Loucy (cell line): Measurements from ENCODE around the gene S100A9.

Source experiments
- EZH2phosphoT487 ChIP-seq: fragments of 200-600 bp; IDR thresholded peaks from 2 replicates; pipeline ENCODE4 v1.6.1; 2018; ENCODE audit warnings: antibody characterized with exemption, mild to moderate bottlenecking, moderate library complexity, borderline replicate concordance
- TF ChIP-seq, protein P1 (sequence below): fragments of 200-600 bp; sonication (generic); conservative IDR thresholded peaks from 2 replicates; pipeline ENCODE4 v1.5.1; 2014; ENCODE audit warnings: mild to moderate bottlenecking, antibody characterized with exemption, low read length

DNA sequence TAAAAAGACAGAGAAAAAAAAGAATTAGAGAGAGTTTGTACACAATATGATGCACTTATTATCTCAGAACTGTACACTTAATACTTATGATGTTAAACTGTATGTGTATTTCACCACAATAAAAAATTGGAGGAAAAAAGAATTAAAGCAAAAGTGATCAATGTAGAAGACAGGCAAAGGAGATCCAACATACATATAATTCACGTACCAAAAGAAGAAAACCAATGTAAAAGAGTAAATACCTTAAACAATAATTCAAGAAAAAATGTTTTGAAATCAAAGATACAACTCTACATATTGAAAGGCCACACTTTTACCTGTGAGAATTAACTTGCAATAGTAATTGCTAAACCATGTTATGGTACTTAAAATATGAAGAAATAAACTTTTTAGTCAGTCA lies 35.1 kb upstream of the S100A9 start:
- TF ChIP-seq, protein P1, sequence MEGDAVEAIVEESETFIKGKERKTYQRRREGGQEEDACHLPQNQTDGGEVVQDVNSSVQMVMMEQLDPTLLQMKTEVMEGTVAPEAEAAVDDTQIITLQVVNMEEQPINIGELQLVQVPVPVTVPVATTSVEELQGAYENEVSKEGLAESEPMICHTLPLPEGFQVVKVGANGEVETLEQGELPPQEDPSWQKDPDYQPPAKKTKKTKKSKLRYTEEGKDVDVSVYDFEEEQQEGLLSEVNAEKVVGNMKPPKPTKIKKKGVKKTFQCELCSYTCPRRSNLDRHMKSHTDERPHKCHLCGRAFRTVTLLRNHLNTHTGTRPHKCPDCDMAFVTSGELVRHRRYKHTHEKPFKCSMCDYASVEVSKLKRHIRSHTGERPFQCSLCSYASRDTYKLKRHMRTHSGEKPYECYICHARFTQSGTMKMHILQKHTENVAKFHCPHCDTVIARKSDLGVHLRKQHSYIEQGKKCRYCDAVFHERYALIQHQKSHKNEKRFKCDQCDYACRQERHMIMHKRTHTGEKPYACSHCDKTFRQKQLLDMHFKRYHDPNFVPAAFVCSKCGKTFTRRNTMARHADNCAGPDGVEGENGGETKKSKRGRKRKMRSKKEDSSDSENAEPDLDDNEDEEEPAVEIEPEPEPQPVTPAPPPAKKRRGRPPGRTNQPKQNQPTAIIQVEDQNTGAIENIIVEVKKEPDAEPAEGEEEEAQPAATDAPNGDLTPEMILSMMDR, result no peak
- no peak for TF ChIP-seq EZH2phosphoT487
